Measurements from ENCODE around the gene HAUS1. TPM values are rescaled to one million over a fixed set of nuclear protein-coding genes. Genes with fewer than 3 reads are reported as not detected.

HAUS1 gene
- total and polyA plus RNA-seq, 9 donors = 18.6 to 54.2 (median 28.1) TPM

- no peak for DNase-seq
- TF ChIP-seq, protein P1, sequence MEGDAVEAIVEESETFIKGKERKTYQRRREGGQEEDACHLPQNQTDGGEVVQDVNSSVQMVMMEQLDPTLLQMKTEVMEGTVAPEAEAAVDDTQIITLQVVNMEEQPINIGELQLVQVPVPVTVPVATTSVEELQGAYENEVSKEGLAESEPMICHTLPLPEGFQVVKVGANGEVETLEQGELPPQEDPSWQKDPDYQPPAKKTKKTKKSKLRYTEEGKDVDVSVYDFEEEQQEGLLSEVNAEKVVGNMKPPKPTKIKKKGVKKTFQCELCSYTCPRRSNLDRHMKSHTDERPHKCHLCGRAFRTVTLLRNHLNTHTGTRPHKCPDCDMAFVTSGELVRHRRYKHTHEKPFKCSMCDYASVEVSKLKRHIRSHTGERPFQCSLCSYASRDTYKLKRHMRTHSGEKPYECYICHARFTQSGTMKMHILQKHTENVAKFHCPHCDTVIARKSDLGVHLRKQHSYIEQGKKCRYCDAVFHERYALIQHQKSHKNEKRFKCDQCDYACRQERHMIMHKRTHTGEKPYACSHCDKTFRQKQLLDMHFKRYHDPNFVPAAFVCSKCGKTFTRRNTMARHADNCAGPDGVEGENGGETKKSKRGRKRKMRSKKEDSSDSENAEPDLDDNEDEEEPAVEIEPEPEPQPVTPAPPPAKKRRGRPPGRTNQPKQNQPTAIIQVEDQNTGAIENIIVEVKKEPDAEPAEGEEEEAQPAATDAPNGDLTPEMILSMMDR (IDR thresholded peaks at IDR 0.05) = no peak
- TF ChIP-seq EP300 (IDR thresholded peaks at IDR 0.05) (no peak), POLR2A (IDR thresholded peaks at IDR 0.05) (no peak)
- no peaks in the 10 kb centered on the region for H3K9me3 ChIP-seq
- no peak overlapping the region for H3K27ac ChIP-seq
- intact Hi-C loops (cut with DNase I) = loop anchor here in 1 of 4 donors (10.0 kb wide), 1 partner anchor 514 kb away; the partner anchor contains the start of gene LOXHD1
- H3K4me3 ChIP-seq = no peak overlapping the region
- no peaks in the 10 kb centered on the region for H3K27me3 ChIP-seq
- no peaks in the 10 kb centered on the region for H3K4me1 ChIP-seq (ENCODE audit: insufficient read depth)
- no peaks in the 10 kb centered on the region for H3K36me3 ChIP-seq
- WGBS, 3 donors = 93 to 95% (median 95%) methylated on average over 4 of the region's 4 CpGs
These were observed 37.0 kb downstream of the HAUS1 start for GRCh38 chr18:46141199-46141598.

DNA sequence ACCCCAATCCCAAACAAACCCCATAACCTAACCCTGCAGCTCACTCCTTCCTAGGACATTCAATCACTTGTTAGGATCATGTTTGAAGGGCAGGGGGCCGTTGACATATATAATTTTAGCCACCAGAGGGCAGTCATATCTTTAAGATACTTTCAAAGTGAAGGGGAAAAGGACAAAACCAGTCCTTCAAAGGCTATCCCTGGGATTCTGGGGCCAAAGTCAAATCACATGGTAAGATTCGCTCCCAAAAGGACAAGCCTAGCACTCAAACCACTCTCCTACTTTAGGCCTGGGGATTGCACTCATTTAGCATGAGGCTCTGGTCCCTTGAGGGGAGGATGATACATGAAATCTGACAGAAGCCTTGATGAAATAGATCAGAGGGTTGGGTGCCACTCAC is 44.6 kb downstream of the HAUS1 start:
- peak in 1 of 5 donors; percentile 39 for DNase-seq
- WGBS, 3 donors = 14 to 20% (median 16%) methylated on average over 2 of the region's 2 CpGs
- no peaks in the 10 kb centered on the region for H3K27me3 ChIP-seq
- H3K4me3 ChIP-seq = no peak overlapping the region
- no peak overlapping the region for H3K27ac ChIP-seq
- no peak for TF ChIP-seq POLR2A (IDR thresholded peaks at IDR 0.05)
- TF ChIP-seq EP300 (IDR thresholded peaks at IDR 0.05) = no peak
- TF ChIP-seq, protein P1 (IDR thresholded peaks at IDR 0.05) = peak; percentile 9 to 41 (median 26)
- intact Hi-C loops (cut with DNase I) = loop anchor here in 1 of 4 donors (10.0 kb wide), 1 partner anchor 506 kb away; the partner anchor contains the start of gene LOXHD1
- H3K36me3 ChIP-seq = no peaks in the 10 kb centered on the region
- H3K9me3 ChIP-seq = no peaks in the 10 kb centered on the region
- H3K4me1 ChIP-seq (ENCODE audit: insufficient read depth) = no peaks in the 10 kb centered on the region

DNA sequence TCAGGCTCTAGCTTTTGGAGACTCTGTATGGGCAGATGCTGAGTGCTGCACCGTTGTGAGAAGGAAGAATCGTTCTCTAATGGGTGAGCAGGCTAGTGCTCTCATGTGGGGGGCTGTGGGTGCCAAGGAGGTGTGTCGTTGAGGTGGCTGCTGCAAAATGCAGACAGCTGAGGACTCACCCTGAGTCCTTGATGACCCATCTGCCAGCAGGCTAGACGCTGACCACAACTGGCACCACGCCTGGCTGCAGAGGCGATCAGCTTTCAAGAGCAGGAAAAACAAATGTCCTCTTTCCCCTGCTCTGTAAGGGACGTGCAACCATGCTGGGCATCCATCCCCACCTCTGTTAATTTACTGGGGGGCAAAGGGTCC is 48.2 kb downstream of the HAUS1 start:
- DNase-seq = no peak
- Histone ChIP-seq H3K27me3 (no peaks in the 10 kb centered on the region), H3K27ac (no peak overlapping the region), H3K4me3 (no peak overlapping the region), H3K4me1 (ENCODE audit: insufficient read depth) (no peaks in the 10 kb centered on the region), H3K9me3 (no peaks in the 10 kb centered on the region), H3K36me3 (no peaks in the 10 kb centered on the region)
- 45 to 58% (median 50%) methylated on average over 7 of the region's 7 CpGs for WGBS, 3 donors
- TF ChIP-seq, protein P1 (IDR thresholded peaks at IDR 0.05) = no peak
- intact Hi-C loops (cut with DNase I) = loop anchor here in 2 of 4 donors (5.0 to 10.0 kb wide), 2 partner anchors 502 to 505 kb away; partner anchors contain the start of gene LOXHD1 (in 2 of the 2)

DNA sequence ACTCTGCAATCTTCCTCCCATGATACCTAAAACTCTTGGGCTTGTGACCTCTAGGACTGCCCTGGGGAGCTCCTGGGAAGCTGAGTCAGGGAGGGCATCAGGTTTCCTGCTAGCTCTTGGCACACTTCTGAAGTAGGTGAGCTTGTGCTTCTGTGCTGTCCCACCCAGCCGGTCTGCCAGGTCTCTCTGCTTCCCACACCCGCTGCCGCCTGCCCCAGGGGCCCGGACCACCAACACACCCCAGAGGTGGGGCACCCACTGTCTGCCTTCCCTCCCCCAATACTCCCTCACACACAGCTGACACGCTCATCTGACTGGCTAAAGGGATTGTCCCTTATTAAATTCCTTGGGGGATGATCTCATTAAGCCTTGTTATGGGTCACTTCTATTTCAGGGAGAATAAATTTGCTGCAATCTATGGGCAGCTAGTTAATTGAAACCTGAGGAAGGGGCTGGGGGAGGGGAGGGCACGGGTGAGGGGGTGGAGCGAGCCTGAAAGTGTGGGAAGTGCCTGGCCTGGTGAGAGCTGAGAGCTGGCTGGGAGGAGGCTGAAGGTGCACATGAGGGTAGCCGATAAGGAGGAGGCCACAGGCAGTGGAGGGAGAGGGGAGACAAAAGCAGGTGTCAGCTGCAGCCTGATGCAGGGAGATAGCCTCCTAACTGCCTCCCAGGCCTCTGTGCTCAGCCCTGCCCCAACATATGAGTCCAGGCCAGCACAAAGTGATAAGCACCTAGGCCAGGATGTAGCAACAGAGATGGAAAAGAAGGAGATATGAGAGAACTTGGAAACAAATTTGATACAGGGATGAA is 48.8 kb downstream of the HAUS1 start:
- WGBS, 3 donors = 52 to 55% (median 53%) methylated on average over 8 of the region's 8 CpGs
- Histone ChIP-seq H3K27me3 (no peaks in the 10 kb centered on the region), H3K9me3 (no peaks in the 10 kb centered on the region), H3K4me1 (ENCODE audit: insufficient read depth) (no peaks in the 10 kb centered on the region), H3K4me3 (no peak overlapping the region), H3K36me3 (no peaks in the 10 kb centered on the region), H3K27ac (no peak overlapping the region)
- DNase-seq = no peak
- intact Hi-C loops (cut with DNase I) = loop anchor here in 2 of 4 donors (5.0 to 10.0 kb wide), 2 partner anchors 502 to 504 kb away; partner anchors contain the start of gene LOXHD1 (in 2 of the 2)
- TF ChIP-seq POLR2A (IDR thresholded peaks at IDR 0.05) = no peak
- no peak for TF ChIP-seq EP300 (IDR thresholded peaks at IDR 0.05)
- TF ChIP-seq, protein P1 (IDR thresholded peaks at IDR 0.05) = no peak

Data from ovary (tissue), 9 donors.